Measurements from ENCODE around the gene TRAPPC2B.

- TF ChIP-seq CTCF (IDR thresholded peaks at IDR 0.05; ENCODE audit: poor library complexity) (no peak), EZH2 (IDR thresholded peaks at IDR 0.05; ENCODE audit: borderline replicate concordance) (no peak)
These were observed 19.6 kb downstream of the TRAPPC2B start for GRCh38 chr19:57382806-57383488.
